Stimulated activated CD4-positive, alpha-beta T cell treated with anti-CD3 and anti-CD28 coated beads, Interleukin-2, amount 100 ng/mL, for 48 hours (primary cell): ENCODE results near the gene ORM1.
A peak's percentile ranks its signal among the peaks of the same experiment; 100 is the strongest.
"Not testable (repeated sequence)": the region's sequence is repeated elsewhere in the genome, so short reads cannot be mapped to it uniquely, and the experiment has no call there.

Source experiments
- DNase-seq, 2 donors: peaks; one replicate each; pipeline ENCODE4 v3.0.0-alpha.2; 2020

ORM1 gene

DNA sequence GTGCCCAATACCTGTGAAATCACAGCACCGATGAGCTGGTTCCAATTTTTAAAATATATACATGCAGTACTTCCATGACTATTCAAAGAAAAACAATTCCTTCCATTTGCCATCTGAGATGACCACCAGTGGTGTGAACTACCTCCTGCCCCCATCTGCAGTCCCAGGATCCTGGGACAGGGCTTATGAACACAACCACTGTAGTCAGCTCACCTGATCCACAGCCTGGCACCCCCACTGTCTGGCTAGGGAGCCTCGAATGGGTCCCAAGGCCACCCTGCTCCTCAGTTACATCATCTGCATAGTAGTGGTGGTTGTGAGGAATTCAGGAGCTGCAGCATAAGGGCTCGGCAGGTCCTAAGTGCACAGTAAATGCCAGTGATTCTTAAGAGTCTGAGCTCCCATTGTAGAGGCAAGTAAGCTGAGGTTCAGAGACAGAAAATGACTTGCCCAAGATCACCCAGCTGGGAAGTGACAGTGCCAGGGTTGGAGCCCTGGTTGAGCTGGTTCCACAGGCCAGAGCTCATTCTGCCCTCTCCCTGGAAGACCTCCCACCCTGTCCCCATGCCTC is 2.9 kb downstream of the ORM1 start:
- DNase-seq, result not testable (repeated sequence)

- DNase-seq, result no peak
These were observed 4.9 kb downstream of the ORM1 start for GRCh38 chr9:114327749-114328148.

DNA sequence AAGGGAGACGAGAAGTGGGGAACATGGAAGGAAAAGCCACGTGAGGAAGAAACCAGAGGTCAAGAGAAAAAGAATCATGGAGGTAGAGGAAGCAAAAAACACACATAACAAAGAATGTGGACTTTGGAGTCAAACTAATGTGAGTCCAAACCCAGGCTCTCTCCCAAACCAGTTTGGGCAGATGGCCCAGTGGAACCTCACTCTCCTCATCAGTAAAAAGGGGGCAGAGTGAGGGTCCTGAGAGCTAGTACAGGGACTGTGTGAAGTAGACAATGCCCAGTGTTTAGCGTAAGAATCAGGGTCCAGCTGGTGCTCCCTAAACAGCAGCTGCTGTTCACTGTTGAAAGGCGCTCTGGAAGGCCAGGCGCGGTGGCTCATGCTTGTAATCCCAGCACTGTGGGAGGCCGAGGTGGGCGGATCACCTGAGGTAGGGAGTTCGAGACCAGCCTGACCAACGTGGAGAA is 5.5 kb downstream of the ORM1 start:
- DNase-seq, result not testable (repeated sequence)

- not testable (repeated sequence) for DNase-seq
These were observed 6.2 kb downstream of the ORM1 start for GRCh38 chr9:114328937-114329624.

DNA sequence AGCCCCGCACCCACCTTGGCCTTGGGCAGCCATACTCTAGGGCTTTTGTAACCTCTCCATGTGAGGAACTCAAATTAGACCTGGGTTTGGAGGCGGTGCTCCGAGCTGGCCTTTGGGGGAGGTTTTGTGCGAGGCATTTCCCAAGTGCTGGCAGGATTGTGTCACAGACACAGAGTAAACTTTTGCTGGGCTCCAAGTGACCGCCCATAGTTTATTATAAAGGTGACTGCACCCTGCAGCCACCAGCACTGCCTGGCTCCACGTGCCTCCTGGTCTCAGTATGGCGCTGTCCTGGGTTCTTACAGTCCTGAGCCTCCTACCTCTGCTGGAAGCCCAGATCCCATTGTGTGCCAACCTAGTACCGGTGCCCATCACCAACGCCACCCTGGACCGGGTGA is 6.7 kb downstream of the ORM1 start, which contains the start of gene ORM2:
ORM2 (plus strand) TSS at position 245 of the 398 bp plus-strand sequence; CDS start at position 281, 36 bp downstream.
- DNase-seq, result not testable (repeated sequence)

DNA sequence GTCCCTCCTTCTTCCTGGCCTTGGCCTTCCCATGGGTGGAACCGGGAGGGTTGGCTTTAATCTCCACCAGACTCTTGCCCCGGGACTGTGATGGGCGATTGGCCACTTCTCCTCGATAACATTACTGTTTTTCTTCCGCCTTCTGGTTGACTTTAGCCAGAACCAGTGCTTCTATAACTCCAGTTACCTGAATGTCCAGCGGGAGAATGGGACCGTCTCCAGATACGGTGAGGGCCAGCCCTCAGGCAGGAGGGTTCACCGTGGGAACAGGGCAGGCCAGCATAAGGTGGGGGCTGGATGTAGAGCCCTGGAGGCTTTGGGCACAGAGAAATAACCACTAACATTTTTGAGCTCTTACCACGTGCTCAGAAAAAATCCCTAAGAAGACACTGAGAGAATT is 7.7 kb downstream of the ORM1 start:
- DNase-seq, result no peak

- DNase-seq, result not testable (repeated sequence)
These were observed 8.6 kb downstream of the ORM1 start for GRCh38 chr9:114331229-114332195.

DNA sequence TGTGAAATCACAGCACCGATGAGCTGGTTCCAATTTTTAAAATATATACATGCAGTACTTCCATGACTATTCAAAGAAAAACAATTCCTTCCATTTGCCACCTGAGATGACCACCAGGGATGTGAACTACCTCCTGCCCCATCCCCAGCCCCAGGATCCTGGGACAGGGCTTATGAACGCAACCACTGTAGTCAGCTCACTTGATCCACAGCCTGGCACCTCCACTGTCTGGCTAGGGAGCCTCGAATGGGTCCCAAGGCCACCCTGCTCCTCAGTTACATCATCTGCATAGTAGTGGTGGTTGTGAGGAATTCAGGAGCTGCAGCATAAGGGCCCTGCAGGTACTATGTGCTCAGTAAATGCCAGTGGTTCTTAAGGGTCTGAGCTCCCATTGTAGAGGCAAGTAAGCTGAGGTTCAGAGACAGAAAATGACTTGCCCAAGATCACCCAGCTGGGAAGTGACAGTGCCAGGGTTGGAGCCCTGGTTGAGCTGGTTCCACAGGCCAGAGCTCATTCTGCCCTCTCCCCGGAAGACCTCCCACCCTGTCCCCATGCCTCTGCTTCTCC is 9.7 kb downstream of the ORM1 start:
- not testable (repeated sequence) for DNase-seq

GRCh38 chr9:114333718-114334117 is 10.8 kb downstream of the ORM1 start:
- not testable (repeated sequence) for DNase-seq

DNA sequence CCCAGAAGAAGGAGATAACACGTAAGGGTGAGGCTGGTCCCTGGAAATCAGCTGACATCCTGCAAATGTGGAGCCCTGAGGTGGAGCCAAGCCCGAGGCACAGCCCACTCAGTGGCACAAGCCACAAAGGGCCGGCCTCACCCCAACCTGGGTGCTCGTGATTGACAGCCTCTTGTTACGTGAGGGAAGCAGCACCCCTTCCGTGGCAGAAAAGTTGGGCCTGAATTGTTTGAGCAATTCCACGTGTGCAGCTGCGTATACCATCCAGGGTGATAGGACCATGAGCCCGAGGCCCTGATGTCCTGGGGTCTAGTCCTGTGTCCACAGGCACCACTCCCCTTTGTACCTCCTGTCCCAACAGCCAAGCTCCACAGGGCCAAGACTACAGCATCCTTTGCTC is 11.6 kb downstream of the ORM1 start:
- no peak for DNase-seq

- DNase-seq, result no peak
These were observed 12.8 kb downstream of the ORM1 start for GRCh38 chr9:114335745-114336144.

- DNase-seq, result no peak
These were observed 13.3 kb downstream of the ORM1 start for GRCh38 chr9:114336157-114336556.

DNA sequence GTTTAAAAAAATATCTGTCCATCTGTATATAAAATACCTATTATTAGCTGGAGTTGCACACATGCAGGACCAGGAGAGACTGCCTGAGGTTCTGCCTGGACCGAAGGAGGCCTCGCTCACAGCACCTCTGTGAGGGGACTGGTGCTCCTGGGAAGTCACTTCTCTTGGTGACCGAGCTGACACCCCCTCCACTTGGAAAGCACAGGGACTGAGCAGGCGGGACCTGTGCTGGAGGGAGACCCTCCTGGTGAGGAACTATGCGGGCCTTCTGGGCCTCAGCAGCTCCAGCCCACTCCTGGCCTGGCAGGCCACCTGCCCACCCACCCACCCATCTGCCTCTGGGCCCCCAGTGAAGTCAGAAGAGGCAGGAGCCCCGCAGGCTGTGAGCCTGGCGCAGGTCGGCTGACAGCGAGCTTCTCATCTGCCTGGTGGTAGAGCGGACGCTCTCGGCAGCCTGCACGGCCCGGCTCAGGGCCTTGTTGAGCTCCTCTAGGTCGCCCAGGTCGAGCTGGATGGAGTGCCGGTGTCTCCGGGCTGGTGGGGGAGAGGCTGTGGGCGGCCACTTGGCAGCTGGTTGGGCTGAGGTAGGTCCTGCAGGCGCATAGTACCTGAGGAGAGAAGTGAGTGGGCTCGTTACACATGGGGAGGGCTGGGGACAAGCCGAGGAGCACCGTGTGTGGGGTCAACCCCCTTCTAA is 13.9 kb downstream of the ORM1 start:
- DNase-seq, result no peak

- no peak for DNase-seq
These were observed 15.3 kb downstream of the ORM1 start for GRCh38 chr9:114338187-114338586.

DNA sequence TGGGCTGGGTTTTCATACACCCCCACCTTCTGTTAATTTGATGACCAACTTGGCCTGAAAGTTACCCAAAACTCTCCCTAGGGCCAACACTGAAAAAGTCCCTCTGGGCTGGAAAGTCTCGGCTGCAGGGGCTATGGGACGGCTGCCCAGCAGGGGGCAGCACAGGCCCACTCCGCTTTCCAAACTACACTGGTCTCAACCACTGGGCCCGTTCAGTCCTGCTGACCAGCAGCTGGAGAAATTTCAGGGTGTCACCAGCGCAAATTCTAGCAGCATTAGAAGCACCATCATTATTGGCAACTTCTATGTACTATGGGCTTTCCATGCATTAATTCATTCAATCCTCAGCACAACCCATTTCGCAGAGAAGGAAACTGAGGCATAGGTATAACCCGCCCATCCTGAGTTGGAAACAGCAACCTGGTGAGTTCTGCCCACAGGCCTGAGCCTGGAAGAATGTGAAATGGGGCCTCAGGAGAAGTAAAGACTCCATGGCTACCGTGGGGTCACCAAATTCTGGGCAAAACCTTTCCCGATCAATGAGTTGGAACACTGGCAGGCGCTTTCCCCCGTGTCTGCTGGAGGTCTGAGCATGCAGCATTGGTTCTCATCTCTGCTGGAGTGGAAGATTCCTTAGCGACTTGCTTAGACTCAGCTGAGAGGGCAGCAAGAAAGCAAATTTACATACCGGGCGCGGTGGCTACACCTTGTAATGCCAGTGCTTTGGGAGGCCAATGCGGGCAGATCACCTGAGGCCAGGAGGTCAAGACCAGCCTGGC is 16.4 kb downstream of the ORM1 start:
- peak; percentile 61 to 66 for DNase-seq

DNA sequence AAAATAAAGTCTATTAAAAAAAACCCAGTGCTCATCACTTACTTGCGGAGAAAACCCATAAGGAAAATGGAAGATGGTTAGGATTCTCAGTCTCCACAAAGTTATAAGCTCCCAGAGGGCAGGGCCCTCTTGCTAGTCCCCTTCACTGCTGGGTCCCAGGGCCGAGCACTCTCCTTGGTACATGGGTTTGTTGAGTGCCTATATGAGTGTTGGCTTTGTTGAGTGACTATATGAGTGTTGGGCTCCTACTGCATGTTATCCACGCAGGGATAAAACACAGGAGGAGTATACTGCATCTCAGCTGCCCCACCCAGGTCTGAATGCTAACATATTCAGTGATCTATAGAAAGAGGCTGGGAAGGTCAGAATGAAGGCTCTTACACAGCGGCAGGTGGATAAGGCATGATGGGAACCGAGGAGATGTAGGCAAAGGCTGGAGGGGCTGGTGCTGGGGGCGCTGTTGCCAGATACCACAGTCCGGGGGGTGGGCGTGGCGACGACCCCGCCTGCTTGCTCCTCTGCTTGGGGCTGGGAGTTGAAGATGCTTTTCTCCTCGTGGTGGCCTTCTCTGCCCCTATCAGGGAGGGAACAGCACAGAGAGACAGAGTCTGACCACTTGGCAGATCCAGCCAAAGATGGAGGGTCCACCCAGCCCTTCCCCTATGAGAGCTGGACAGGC is 18.4 kb downstream of the ORM1 start:
- DNase-seq, result no peak

- DNase-seq, result no peak
These were observed 19.1 kb downstream of the ORM1 start for GRCh38 chr9:114341991-114342390.

DNA sequence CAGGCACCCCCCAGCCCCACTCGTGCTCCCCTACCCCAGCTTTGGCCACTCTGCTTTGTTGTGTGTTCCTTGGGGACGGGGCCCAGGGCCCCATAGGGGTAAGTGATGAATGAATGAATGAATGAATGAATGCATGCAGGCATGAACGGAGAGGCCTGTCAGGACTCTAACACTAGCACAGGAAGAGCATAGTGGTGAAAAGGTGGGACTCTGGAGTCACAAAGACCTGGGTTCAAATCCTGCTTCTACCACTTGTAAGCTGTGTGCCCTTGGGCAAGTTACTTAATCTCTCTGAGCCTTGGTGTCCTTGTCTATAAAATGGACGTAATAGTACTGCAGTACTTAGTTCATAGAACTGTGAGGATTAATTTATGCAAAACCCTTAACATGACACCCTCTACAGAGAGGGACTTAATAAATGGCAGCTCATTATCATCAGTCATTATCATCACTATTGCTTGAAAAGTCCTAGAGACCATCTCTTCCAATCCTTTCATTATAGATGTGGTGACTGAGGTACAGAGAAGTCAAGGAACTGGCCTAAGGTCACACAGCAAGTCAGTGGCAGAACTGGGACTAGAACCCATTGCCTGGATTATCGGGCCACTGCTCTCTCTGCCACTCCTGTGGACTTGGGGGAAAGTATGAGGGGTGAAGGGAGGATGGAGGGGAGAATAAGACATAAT is 20.0 kb downstream of the ORM1 start:
- DNase-seq, result no peak

DNA sequence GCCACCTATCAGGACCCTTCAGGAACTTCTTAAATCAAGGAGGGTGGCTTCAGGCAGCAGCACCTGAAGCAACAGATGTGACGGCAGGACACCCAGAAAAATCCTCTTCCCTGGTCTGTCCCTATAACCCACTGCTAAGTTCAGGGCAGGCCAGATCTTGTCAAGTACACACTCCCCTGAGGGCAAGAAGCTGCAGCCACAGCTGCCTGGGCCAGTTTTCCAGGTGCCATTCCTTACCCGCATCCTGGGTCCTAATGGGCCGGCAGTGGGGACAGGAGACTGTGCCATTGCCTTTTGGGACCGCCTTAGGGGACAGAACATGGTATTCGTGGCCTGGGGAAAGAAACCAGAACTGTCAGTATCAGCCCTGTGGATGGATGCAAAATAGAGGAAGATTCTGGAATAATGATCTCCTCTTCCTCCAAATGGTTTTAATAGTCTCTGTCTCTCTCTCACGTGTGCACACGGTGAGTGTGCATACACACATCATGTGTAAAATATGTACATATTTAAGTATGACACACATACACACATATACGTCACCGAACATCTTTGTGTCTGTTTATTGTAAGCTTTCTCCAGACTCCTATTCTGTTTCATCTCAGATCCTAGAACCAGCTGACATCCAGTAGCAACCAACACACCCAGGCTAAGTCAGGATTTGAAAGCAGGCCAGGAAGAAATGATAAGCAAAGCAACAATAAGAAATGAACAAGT is 20.7 kb downstream of the ORM1 start:
- DNase-seq, result no peak

- DNase-seq, result no peak
These were observed 21.3 kb downstream of the ORM1 start for GRCh38 chr9:114344188-114344566.
